RWPE2 (cell line): ENCODE data around the gene TMCC3.
"Not testable (repeated sequence)": the region's sequence is repeated elsewhere in the genome, so short reads cannot be mapped to it uniquely, and the experiment has no call there.

Experiments
- ATAC-seq: fragments of 200-7000 bp; cut with Tn5 transposase; 3 replicates; pipeline ENCODE4 v1.9.1; 2021; ENCODE audit warnings: low read depth
- DNase-seq: peaks from one replicate; pipeline ENCODE4 v3.0.0-alpha.2; 2020; ENCODE audit warnings: low spot score
- H3K27ac ChIP-seq: fragments of 450-650 bp; 2 replicates; pipeline ENCODE4 v1.5.1; 2017; ENCODE audit warnings: mild to moderate bottlenecking; ENCODE audit not compliant: poor library complexity, severe bottlenecking
- H3K27me3 ChIP-seq: fragments of 250-450 bp; sonication (Bioruptor Pico); 2 replicates; pipeline ENCODE4 v1.5.1; 2021; ENCODE audit warnings: mild to moderate bottlenecking, moderate library complexity; ENCODE audit not compliant: insufficient read depth, poor library complexity, severe bottlenecking
- H3K36me3 ChIP-seq: fragments of 250-450 bp; sonication (Bioruptor Pico); 2 replicates; pipeline ENCODE4 v1.5.1; 2020; ENCODE audit warnings: low read depth, mild to moderate bottlenecking, moderate library complexity
- H3K4me1 ChIP-seq: fragments of 250-450 bp; sonication (Bioruptor Pico); 2 replicates; pipeline ENCODE4 v1.5.1; 2021; ENCODE audit warnings: mild to moderate bottlenecking, moderate library complexity; ENCODE audit not compliant: insufficient read depth, poor library complexity, severe bottlenecking
- H3K4me3 ChIP-seq: fragments of 250-450 bp; sonication (Bioruptor Pico); 2 replicates; pipeline ENCODE4 v1.5.1; 2021; ENCODE audit warnings: mild to moderate bottlenecking, moderate library complexity; ENCODE audit not compliant: severe bottlenecking
- H3K9me3 ChIP-seq: fragments of 250-450 bp; sonication (Bioruptor Pico); 2 replicates; pipeline ENCODE4 v1.5.1; 2021; ENCODE audit warnings: mild to moderate bottlenecking, moderate library complexity; ENCODE audit not compliant: severe bottlenecking
- TF ChIP-seq, protein P1 (sequence below): fragments of 450-650 bp; IDR thresholded peaks from one replicate; pipeline ENCODE4 v1.5.1; 2017; ENCODE audit warnings: mild to moderate bottlenecking, moderate library complexity; ENCODE audit not compliant: poor library complexity, severe bottlenecking

The TMCC3 gene

DNA sequence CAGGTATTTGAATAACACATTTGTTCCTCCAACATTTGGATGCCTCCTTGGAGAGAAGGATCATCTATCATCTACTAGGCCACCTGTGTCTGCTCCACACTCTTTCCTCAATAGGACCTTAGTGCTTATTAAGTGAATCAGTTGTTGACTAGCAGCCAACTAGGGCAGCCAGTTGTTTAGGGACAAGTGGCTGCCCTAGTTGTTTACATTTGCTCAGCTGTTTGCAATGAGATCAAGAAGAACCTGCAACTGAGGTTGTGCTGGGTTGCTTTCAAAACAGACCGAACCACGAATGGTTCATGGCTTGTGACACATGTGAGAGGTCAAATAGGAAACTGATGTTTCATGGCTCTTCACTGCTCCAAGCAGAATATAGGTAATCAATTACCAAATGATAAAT lies 53.8 kb downstream of the TMCC3 start:
- Histone ChIP-seq H3K36me3 (no peaks in the 10 kb centered on the region; the same call in 1 of the 2 replicates), H3K4me3 (no peak overlapping the region), H3K4me1 (peaks cover 20% of the 10 kb centered on the region), H3K27me3 (no peaks in the 10 kb centered on the region), H3K9me3 (no peaks in the 10 kb centered on the region), H3K27ac (no peak overlapping the region)
- DNase-seq (no peak), ATAC-seq (no peak)
- TF ChIP-seq, protein P1, sequence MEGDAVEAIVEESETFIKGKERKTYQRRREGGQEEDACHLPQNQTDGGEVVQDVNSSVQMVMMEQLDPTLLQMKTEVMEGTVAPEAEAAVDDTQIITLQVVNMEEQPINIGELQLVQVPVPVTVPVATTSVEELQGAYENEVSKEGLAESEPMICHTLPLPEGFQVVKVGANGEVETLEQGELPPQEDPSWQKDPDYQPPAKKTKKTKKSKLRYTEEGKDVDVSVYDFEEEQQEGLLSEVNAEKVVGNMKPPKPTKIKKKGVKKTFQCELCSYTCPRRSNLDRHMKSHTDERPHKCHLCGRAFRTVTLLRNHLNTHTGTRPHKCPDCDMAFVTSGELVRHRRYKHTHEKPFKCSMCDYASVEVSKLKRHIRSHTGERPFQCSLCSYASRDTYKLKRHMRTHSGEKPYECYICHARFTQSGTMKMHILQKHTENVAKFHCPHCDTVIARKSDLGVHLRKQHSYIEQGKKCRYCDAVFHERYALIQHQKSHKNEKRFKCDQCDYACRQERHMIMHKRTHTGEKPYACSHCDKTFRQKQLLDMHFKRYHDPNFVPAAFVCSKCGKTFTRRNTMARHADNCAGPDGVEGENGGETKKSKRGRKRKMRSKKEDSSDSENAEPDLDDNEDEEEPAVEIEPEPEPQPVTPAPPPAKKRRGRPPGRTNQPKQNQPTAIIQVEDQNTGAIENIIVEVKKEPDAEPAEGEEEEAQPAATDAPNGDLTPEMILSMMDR, result no peak

DNA sequence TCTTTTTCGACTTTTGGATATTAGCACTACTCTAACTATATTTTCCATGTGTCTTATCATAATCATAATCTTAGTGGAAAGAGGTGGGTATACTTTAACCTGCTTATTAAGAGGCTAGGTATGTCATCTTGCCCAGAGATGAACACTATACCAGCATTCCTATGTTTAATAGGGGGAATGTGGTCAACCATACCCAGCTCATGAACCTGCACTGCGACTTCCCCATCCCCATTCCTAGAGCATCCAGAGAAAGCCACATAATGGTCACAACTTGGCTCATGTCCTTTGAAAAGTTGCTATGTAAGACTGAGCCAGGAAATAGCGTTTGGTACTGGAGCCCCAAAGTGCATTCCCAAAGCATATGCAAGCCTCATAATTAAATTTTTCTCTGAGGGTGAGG lies 55.2 kb downstream of the TMCC3 start:
- no peaks in the 10 kb centered on the region; the same call in 1 of the 2 replicates for H3K36me3 ChIP-seq
- H3K9me3 ChIP-seq, result no peaks in the 10 kb centered on the region
- peaks cover 26% of the 10 kb centered on the region for H3K4me1 ChIP-seq
- no peak overlapping the region for H3K27ac ChIP-seq
- no peak overlapping the region for H3K4me3 ChIP-seq
- H3K27me3 ChIP-seq, result no peaks in the 10 kb centered on the region
- ATAC-seq (peak; percentile 30; the same call in 2 of the 3 replicates), DNase-seq (no peak)
- TF ChIP-seq, protein P1, result no peak

DNA sequence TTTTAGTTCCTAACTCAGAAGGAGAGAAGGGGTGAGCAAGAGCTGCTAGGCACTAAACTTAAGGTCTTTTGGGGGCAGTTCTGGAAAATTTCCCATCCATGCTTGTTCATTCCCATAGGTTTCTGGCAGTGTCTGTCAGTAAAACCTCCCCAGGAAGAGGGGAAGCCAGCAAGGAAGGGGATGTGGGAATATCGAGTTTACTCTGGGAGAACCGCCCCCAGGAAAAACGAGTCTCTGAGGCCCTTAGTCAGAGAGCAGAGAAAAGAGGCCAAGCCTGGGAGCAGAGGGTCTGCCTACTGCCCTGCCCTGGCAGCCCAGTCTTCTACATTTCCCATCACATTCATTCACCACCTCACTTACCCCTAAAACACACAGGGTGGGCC lies 55.9 kb downstream of the TMCC3 start:
- Histone ChIP-seq H3K4me3 (no peak overlapping the region), H3K27me3 (no peaks in the 10 kb centered on the region), H3K9me3 (no peaks in the 10 kb centered on the region), H3K4me1 (peaks cover 29% of the 10 kb centered on the region), H3K27ac (no peak overlapping the region), H3K36me3 (no peaks in the 10 kb centered on the region)
- ATAC-seq (no peak), DNase-seq (no peak)
- TF ChIP-seq, protein P1, result no peak

DNA sequence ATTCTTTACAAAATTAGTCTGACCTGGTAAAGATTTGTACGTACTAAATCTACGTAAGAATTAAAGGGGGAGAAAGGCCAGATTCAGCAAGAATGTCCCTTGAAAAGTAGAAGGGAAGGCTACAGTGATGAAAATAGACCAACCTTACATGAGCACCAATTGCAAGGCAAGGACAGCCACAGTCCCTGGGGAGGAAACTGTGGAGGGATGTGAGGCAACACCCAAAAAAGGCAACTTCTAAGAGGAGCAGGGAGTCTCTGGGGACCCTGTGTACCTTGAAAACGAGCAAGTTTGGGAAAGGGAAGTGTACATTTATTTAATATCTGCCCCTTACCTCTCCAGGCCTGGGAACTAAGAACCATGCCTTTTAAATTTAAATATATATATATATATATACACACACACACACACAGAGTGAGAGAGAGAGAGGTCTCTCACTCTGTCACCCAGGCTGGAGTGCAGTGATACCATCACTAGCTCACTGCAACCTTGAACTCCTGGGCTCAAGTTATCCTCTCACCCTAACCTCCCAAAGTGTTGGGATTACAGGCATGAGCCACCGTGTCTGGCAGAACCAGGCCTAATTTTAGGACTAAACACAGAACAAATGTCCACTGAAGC lies 56.4 kb downstream of the TMCC3 start:
- Histone ChIP-seq H3K4me3 (no peak overlapping the region), H3K9me3 (no peaks in the 10 kb centered on the region), H3K36me3 (no peaks in the 10 kb centered on the region), H3K27me3 (no peaks in the 10 kb centered on the region), H3K27ac (no peak overlapping the region), H3K4me1 (peaks cover 33% of the 10 kb centered on the region)
- DNase-seq (no peak), ATAC-seq (no peak)
- TF ChIP-seq, protein P1, result no peak

DNA sequence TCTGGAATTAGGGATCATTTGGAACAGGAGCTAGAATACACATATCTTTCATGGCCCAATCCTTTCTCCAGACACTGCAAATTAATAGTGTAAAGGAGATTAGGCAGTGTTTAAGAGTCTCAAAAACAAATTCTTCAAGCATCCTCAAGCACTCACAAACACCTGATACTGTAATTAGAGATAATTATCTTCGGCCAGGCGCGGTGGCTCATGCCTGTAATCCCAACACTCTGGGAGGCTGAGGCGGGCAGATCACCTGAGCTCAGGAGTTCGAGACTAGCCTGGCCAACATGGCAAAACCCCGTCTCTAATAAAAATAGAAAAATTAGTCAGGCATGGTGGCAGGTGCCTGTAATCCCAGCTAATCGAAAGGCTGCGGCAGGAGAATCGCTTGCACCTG lies 57.6 kb downstream of the TMCC3 start:
- H3K4me1 ChIP-seq, result peaks cover 33% of the 10 kb centered on the region
- ATAC-seq, H3K27me3 ChIP-seq, H3K9me3 ChIP-seq, DNase-seq, H3K36me3 ChIP-seq, H3K4me3 ChIP-seq: not testable (repeated sequence)
- H3K27ac ChIP-seq, result peak overlapping the region; percentile 73
